Liver (tissue), 9 donors: Measurements from ENCODE around the gene RIMBP2. TPM values are rescaled to one million over a fixed set of nuclear protein-coding genes. Genes with fewer than 3 reads are reported as not detected.

Experiments
- DNase-seq: peaks from one replicate; pipeline ENCODE4 v3.0.0-alpha.2; 2017; ENCODE audit warnings: low spot score
- H3K27ac ChIP-seq, 2 donors: one replicate each; pipeline ENCODE4 v1.7.0; 2013; ENCODE audit warnings: inconsistent platforms in 2 of 2, low read length in 2 of 2, control low read depth in 1 of 2, low read depth in 1 of 2, mild to moderate bottlenecking in 1 of 2
- H3K27me3 ChIP-seq, 4 donors: one replicate each; pipeline versions ENCODE4 v1.6.1 to v1.7.0; 2013; ENCODE audit warnings: low read length in 3 of 4, inconsistent platforms in 1 of 4, mild to moderate bottlenecking in 1 of 4, moderate library complexity in 1 of 4; ENCODE audit not compliant: control insufficient read depth in 4 of 4, insufficient read depth in 4 of 4
- H3K36me3 ChIP-seq, 4 donors: one replicate each; pipeline versions ENCODE4 v1.6.1 to v1.7.0; 2013; ENCODE audit warnings: low read length in 3 of 4, mild to moderate bottlenecking in 3 of 4, low read depth in 1 of 4, moderate library complexity in 1 of 4; ENCODE audit not compliant: control insufficient read depth in 4 of 4, insufficient read depth in 3 of 4
- H3K4me1 ChIP-seq, 4 donors: one replicate each; pipeline versions ENCODE4 v1.6.1 to v1.7.0; 2013; ENCODE audit warnings: low read length in 3 of 4, mild to moderate bottlenecking in 3 of 4, moderate library complexity in 1 of 4; ENCODE audit not compliant: control insufficient read depth in 4 of 4, insufficient read depth in 4 of 4
- H3K4me3 ChIP-seq, 3 donors: one replicate each; pipeline versions ENCODE4 v1.6.1 to v1.7.0; 2013; ENCODE audit warnings: low read length in 3 of 3, control low read depth in 1 of 3, low read depth in 1 of 3, mild to moderate bottlenecking in 1 of 3
- H3K9ac ChIP-seq, 2 donors: one replicate each; pipeline ENCODE4 v1.7.0; 2013; ENCODE audit warnings: low read length in 2 of 2, mild to moderate bottlenecking in 2 of 2, moderate library complexity in 2 of 2, control low read depth in 1 of 2, low read depth in 1 of 2
- H3K9me3 ChIP-seq, 4 donors: one replicate each; pipeline versions ENCODE4 v1.6.1 to v1.7.0; 2013; ENCODE audit warnings: low read length in 3 of 4; ENCODE audit not compliant: control insufficient read depth in 4 of 4
- CTCF ChIP-seq: fragments of 150-350 bp; IDR thresholded peaks from 2 replicates; pipeline ENCODE4 v1.5.1; 2017; ENCODE audit warnings: improper control_type of control experiment, low read depth, low read length; ENCODE audit not compliant: missing input control
- EGR1 ChIP-seq, 2 donors: IDR thresholded peaks; 2 replicates each; pipeline ENCODE4 v1.6.1; 2016 to 2018; ENCODE audit warnings: antibody characterized with exemption in 2 of 2, low read depth in 2 of 2
- FOXA1 ChIP-seq: IDR thresholded peaks from 2 replicates; pipeline ENCODE4 v1.6.1; 2016; ENCODE audit warnings: antibody characterized with exemption
- FOXA2 ChIP-seq: IDR thresholded peaks from 2 replicates; pipeline ENCODE4 v1.6.1; 2016; ENCODE audit warnings: antibody characterized with exemption
- GABPA ChIP-seq, 2 donors: IDR thresholded peaks in 1 of 2; conservative IDR thresholded peaks in 1 of 2; 2 replicates each; pipeline ENCODE4 v1.6.1; 2016; ENCODE audit warnings: antibody characterized with exemption in 2 of 2, mild to moderate bottlenecking in 1 of 2, moderate library complexity in 1 of 2
- HNF4A ChIP-seq, 2 donors: conservative IDR thresholded peaks; 2 replicates each; pipeline ENCODE4 v1.6.1; 2016; ENCODE audit warnings: antibody characterized with exemption in 2 of 2, mild to moderate bottlenecking in 2 of 2
- HNF4G ChIP-seq: IDR thresholded peaks from 2 replicates; pipeline ENCODE4 v1.6.1; 2016; ENCODE audit warnings: antibody characterized with exemption
- JUND ChIP-seq, 2 donors: IDR thresholded peaks; 2 replicates each; pipeline ENCODE4 v1.6.1; 2016; ENCODE audit warnings: antibody characterized with exemption in 2 of 2
- NR2F2 ChIP-seq: IDR thresholded peaks from 2 replicates; pipeline ENCODE4 v1.6.1; 2016; ENCODE audit warnings: antibody characterized with exemption
- RAD21 ChIP-seq, 2 donors: IDR thresholded peaks; 2 replicates each; pipeline ENCODE4 v1.6.1; 2016; ENCODE audit warnings: antibody characterized with exemption in 2 of 2, mild to moderate bottlenecking in 2 of 2
- RXRA ChIP-seq, 2 donors: IDR thresholded peaks; 2 replicates each; pipeline ENCODE4 v1.6.1; 2017 to 2018; ENCODE audit warnings: antibody characterized with exemption in 2 of 2, mild to moderate bottlenecking in 1 of 2
- SP1 ChIP-seq: IDR thresholded peaks from 2 replicates; pipeline ENCODE4 v1.6.1; 2018; ENCODE audit warnings: antibody characterized with exemption, mild to moderate bottlenecking
- TAF1 ChIP-seq: conservative IDR thresholded peaks from 2 replicates; pipeline ENCODE4 v1.6.1; 2016; ENCODE audit warnings: antibody characterized with exemption, mild to moderate bottlenecking
- YY1 ChIP-seq: IDR thresholded peaks from 2 replicates; pipeline ENCODE4 v1.6.1; 2016; ENCODE audit warnings: antibody characterized with exemption, mild to moderate bottlenecking
- ZBTB33 ChIP-seq: IDR thresholded peaks from 2 replicates; pipeline ENCODE4 v1.6.1; 2016; ENCODE audit warnings: antibody characterized with exemption
- WGBS: extraction: QIAGEN DNeasy Blood & Tissue Kit; methylation state at CpG from one replicate; pipeline ENCODE4 v1.1.7; 2013; 5-methylcytosine and 5-hydroxymethylcytosine counted together
- polyA plus RNA-seq, 2 donors: library from polyadenylated mRNA; stranded (reverse) in 1 of 2; unstranded in 1 of 2; fragments of 200-250 nt in 1 of 2; fragments of >200 nt in 1 of 2; fragmentation: Nextera tagmentation in 1 of 2; extraction: Ambion mirVana in 1 of 2; gene quantifications; one replicate each; pipeline versions ENCODE4 v1.2.1 to v1.2.3, GENCODE V29; 2013 to 2015
- total RNA-seq, 2 donors: library from RNA; depleted of rRNA; stranded (reverse); fragments of >200 nt; gene quantifications; one replicate each; pipeline ENCODE4 v1.2.3, GENCODE V29; 2014
- TF ChIP-seq, protein P1 (sequence below): IDR thresholded peaks from 2 replicates; pipeline ENCODE4 v1.6.1; 2016; ENCODE audit warnings: antibody characterized with exemption
- TF ChIP-seq, protein P2 (sequence below): IDR thresholded peaks from 2 replicates; pipeline ENCODE4 v1.6.1; 2016; ENCODE audit warnings: antibody characterized with exemption, mild to moderate bottlenecking
- TF ChIP-seq, protein P3 (sequence below): IDR thresholded peaks from 2 replicates; pipeline ENCODE4 v1.6.1; 2016; ENCODE audit warnings: antibody characterized with exemption
- donor health status: healthy.
- donor health status: healthy.
- donor health status: healthy.
- donor health status: healthy.
- donor health status: healthy.

RIMBP2 gene
- total and polyA plus RNA-seq, 4 donors = 0.01 to 0.17 (median 0.09) TPM; not detected in 1

GRCh38 chr12:130583317-130583716 is 132.8 kb downstream of the RIMBP2 start:
- no peak overlapping the region for H3K4me3 ChIP-seq
- DNase-seq = no peak
- H3K4me1 ChIP-seq = no peaks in the 10 kb centered on the region
- no peaks in the 10 kb centered on the region for H3K36me3 ChIP-seq
- 79% methylated on average over 5 of the region's 5 CpGs for WGBS
- H3K9me3 ChIP-seq = no peaks in the 10 kb centered on the region
- no peak overlapping the region for H3K9ac ChIP-seq
- TF ChIP-seq YY1 (no peak), FOXA1 (no peak), EGR1 (IDR thresholded peaks at IDR 0.05; ENCODE audit: low read depth in 2 of 2) (no peak), HNF4A (conservative IDR thresholded peaks at IDR 0.05) (no peak), RAD21 (IDR thresholded peaks at IDR 0.05) (no peak), TAF1 (no peak), CTCF (no peak), FOXA2 (no peak), ZBTB33 (no peak), HNF4G (no peak), RXRA (IDR thresholded peaks at IDR 0.05) (no peak), JUND (IDR thresholded peaks at IDR 0.05) (no peak), NR2F2 (no peak), SP1 (no peak), GABPA (IDR thresholded peaks at IDR 0.05 in 1 of 2, conservative IDR thresholded peaks at IDR 0.05 in 1 of 2) (no peak)
- TF ChIP-seq, protein P1, sequence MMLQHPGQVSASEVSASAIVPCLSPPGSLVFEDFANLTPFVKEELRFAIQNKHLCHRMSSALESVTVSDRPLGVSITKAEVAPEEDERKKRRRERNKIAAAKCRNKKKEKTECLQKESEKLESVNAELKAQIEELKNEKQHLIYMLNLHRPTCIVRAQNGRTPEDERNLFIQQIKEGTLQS = no peak
- TF ChIP-seq, protein P2, sequence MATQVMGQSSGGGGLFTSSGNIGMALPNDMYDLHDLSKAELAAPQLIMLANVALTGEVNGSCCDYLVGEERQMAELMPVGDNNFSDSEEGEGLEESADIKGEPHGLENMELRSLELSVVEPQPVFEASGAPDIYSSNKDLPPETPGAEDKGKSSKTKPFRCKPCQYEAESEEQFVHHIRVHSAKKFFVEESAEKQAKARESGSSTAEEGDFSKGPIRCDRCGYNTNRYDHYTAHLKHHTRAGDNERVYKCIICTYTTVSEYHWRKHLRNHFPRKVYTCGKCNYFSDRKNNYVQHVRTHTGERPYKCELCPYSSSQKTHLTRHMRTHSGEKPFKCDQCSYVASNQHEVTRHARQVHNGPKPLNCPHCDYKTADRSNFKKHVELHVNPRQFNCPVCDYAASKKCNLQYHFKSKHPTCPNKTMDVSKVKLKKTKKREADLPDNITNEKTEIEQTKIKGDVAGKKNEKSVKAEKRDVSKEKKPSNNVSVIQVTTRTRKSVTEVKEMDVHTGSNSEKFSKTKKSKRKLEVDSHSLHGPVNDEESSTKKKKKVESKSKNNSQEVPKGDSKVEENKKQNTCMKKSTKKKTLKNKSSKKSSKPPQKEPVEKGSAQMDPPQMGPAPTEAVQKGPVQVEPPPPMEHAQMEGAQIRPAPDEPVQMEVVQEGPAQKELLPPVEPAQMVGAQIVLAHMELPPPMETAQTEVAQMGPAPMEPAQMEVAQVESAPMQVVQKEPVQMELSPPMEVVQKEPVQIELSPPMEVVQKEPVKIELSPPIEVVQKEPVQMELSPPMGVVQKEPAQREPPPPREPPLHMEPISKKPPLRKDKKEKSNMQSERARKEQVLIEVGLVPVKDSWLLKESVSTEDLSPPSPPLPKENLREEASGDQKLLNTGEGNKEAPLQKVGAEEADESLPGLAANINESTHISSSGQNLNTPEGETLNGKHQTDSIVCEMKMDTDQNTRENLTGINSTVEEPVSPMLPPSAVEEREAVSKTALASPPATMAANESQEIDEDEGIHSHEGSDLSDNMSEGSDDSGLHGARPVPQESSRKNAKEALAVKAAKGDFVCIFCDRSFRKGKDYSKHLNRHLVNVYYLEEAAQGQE = no peak
- TF ChIP-seq, protein P3, sequence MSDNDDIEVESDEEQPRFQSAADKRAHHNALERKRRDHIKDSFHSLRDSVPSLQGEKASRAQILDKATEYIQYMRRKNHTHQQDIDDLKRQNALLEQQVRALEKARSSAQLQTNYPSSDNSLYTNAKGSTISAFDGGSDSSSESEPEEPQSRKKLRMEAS = no peak
- no peak overlapping the region for H3K27ac ChIP-seq
- no peaks in the 10 kb centered on the region for H3K27me3 ChIP-seq
